Limb (tissue), 2 donors: ENCODE results near the gene RDX.
"Not testable (repeated sequence)": the region's sequence is repeated elsewhere in the genome, so short reads cannot be mapped to it uniquely, and the experiment has no call there.

ENCODE experiments used
- DNase-seq, 2 donors: peaks; one replicate each; pipeline ENCODE4 v3.0.0-alpha.2; 2016; ENCODE audit errors: extremely low spot score in 2 of 2

The RDX gene

GRCh38 chr11:110272919-110273318 lies 23.5 kb downstream of the RDX start:
- DNase-seq, result no peak

DNA sequence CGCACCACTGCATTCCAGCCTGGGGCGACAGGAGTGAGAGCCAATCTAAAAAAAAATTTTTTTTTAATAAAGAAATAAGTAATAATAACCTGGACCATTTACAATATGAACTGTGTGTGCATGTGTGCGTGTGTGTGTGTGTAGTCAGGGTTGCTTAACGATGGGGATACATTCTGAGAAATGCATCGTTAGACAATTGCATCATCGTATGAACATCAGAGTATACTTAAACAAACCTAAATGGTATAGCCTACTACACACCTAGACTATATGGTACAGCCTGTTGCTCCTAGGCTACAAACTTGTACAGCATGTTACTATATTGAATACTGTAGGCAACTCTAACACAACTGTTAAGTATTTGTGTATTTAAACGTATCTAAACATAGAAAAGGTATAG lies 26.4 kb downstream of the RDX start:
- no peak for DNase-seq

GRCh38 chr11:110268441-110268840 lies 28.0 kb downstream of the RDX start:
- DNase-seq, result no peak

DNA sequence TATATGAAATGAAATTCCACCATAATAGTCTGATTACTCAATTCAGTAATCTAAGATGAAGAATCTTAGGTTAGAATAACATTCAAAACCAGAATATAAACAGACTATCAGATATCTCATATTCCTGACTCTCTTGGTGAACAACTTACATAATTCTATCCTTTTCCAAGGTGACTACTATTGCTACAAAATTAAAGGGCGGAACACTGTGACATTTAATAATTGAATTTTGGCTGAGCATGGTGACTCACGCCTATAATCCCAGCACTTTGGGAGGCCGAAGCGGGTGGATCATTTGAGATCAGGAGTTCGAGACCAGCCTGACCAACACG lies 34.4 kb downstream of the RDX start:
- DNase-seq, result no peak

DNA sequence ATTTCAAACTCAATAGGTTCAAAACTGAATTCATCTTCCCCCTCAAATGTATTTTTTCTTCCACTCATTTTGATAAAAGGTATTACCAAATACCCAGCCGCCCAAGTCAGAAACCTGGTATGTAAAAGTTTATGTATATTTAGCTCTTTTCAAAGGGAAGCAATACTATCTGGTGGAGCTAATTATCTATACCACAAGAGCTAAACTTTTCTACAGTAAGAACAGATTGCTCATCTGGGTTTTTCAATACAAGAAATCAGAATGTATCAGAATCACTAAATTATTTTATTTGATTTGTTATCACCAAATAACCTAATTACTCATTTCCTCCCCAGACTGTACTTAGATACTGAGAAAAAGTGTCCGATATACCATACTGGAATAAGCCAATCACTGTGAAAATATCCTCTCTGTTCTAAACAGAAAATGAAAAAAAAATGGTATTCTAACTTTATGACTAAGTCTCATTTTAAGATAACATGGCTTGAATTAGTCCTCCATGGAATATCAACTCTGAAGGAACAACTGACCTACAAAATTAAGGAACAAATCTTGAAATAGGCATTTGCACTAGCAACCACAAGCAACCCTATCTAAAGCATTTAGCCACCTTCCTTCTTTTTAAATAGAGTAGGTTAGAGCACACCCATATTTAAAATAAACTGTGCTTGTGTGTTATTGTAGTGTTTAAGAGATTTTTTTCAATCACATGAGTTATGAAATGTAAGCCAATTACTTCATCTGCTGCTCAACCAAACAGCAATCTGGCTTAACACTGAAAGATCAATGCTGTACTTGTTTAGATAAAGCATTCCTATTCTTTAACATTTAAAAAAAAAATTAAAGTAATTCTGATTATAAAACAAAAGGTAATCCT lies 35.0 kb downstream of the RDX start:
- DNase-seq, result no peak

DNA sequence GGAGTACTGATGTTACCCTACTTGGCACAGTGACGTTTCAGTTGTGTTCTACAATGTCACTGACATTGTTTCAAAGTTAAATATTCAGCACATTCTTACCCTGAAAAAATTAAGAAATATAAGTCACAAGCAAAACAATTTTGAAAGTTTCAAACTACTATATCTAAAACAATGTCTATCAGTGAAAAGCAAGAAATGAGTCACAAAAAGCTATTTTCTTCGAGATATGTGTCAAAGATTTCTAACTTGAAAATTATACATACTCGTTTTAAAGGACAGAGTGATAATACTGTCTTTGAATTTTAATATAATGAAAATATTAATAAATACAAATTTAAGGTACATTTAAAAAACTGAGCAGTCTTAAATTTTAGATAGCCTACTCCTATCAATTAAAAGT lies 42.9 kb downstream of the RDX start:
- no peak for DNase-seq

GRCh38 chr11:110251836-110252235 lies 44.6 kb downstream of the RDX start:
- DNase-seq, result no peak

DNA sequence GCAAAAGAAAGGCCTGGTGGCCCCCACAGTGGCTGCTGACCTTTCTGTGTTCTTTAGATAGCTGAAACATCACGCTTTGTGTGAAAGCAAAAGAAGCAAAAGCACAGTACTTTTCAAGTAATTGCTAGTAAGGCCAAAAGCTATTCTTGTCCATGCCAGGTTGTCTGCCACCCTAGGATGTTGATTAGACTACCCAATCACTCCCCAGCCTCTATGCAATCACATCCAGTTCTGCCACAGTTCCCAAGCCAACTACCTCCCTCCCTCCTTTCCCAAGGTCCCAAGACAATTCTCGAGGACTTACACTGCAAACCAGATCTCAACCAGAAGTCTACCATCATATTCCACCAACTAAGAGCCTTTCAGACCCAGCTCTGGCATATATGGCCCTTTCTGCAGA lies 46.2 kb downstream of the RDX start:
- DNase-seq, result no peak

GRCh38 chr11:110249766-110250165 lies 46.6 kb downstream of the RDX start:
- no peak for DNase-seq

GRCh38 chr11:110249066-110249465 lies 47.3 kb downstream of the RDX start:
- no peak for DNase-seq

- DNase-seq, result no peak
These were observed 52.6 kb downstream of the RDX start for GRCh38 chr11:110243791-110244190.

GRCh38 chr11:110242746-110243145 lies 53.7 kb downstream of the RDX start:
- DNase-seq, result no peak

DNA sequence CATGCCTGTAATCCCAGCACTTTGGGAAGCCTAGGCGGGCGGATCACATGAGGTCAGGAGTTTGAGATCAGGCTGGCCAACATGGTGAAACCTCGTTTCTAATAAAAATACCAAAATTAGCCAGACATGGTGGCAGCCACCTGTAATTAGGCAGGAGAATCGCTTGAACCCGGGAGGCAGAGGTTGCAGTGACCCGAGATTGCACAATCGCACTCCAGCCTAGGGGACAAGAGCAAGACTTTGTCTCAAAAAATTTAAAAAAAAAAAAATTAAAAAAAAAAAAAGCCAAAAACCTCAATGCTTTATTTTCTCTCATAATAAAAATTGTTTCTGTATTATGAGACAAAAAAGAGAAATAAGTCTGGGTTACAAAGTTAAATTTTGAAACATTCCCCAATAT lies 54.2 kb downstream of the RDX start:
- DNase-seq, result no peak

DNA sequence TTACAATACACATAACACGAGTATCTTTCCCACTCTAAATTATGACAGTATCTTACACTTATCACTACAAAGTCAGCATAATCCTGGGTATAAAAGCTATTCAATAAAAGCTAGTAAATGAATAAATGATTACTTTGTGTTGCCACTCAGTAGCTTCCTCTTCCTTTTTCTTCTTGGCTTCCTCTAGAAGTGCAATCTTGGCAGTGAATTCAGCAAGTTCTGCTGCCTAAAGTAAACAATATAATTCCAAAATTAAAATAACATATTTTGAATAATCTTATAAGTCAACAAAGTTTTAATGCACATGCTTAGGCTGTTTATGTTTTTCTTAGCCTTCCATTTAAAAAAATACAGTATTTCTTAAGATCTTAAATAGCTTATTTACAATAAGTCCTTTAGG lies 60.4 kb downstream of the RDX start:
- no peak for DNase-seq

GRCh38 chr11:110230377-110230776 lies 66.0 kb downstream of the RDX start:
- no peak for DNase-seq

- DNase-seq, result no peak
These were observed 77.2 kb downstream of the RDX start for GRCh38 chr11:110219006-110219785.

- no peak for DNase-seq
These were observed 78.5 kb downstream of the RDX start for GRCh38 chr11:110217936-110218335.

GRCh38 chr11:110217223-110217877 lies 79.1 kb downstream of the RDX start:
- no peak for DNase-seq

DNA sequence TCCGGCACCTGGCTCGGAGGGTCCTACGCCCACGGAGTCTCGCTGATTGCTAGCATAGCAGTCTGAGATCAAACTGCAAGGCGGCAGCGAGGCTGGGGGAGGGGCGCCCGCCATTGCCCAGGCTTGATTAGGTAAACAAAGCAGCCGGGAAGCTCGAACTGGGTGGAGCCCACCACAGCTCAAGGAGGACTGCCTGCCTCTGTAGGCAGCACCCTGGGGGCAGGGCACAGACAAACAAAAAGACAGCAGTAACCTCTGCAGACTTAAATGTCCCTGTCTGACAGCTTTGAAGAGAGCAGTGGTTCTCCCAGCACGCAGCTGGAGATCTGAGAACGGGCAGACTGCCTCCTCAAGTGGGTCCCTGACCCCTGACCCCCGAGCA lies 87.1 kb downstream of the RDX start:
- not testable (repeated sequence) for DNase-seq

DNA sequence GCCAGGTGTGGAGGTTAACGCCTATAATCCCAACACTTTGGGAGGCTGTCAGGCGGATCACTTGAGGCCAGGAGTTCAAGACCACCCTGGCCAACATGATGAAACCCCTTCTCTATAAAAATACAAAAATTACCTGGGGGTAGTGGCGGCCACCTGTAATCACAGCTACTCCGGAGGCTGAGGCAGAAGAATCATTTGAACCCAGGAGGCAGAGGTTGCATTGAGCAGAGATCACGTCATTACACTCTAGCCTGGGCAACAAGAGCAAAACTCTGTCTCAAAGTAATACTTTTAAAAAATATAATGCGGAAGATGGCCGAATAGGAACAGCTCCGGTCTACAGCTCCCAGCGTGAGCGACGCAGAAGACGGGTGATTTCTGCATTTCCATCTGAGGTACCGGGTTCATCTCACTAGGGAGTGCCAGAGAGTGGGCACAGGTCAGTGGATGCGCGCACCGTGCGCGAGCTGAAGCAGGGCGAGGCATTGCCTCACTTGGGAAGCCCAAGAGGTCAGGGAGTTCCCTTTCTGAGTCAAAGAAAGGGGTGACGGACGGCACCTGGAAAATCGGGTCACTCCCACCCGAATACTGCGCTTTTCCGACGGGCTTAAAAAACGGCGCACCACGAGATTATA lies 87.6 kb downstream of the RDX start:
- DNase-seq, result not testable (repeated sequence)

GRCh38 chr11:110207123-110207522 lies 89.3 kb downstream of the RDX start:
- peak in 1 of 2 donors; percentile 6 for DNase-seq

- no peak for DNase-seq
These were observed 95.6 kb downstream of the RDX start for GRCh38 chr11:110200836-110201235.
